Ishikawa (cell line): ENCODE results near the gene GGCX.

Experiments
- CEBPB ChIP-seq: IDR thresholded peaks from 2 replicates; pipeline ENCODE4 v1.6.1; 2012
- CREB1 ChIP-seq: IDR thresholded peaks from 2 replicates; pipeline ENCODE4 v1.6.1; 2012; ENCODE audit warnings: low read depth
- EGR1 ChIP-seq: IDR thresholded peaks from 2 replicates; pipeline ENCODE4 v1.6.1; 2012
- EP300 ChIP-seq: IDR thresholded peaks from 2 replicates; pipeline ENCODE4 v1.6.1; 2012; ENCODE audit warnings: borderline replicate concordance
- FOXM1 ChIP-seq: IDR thresholded peaks from 2 replicates; pipeline ENCODE4 v1.6.1; 2012; ENCODE audit warnings: low read depth, borderline replicate concordance
- NFIC ChIP-seq: IDR thresholded peaks from 2 replicates; pipeline ENCODE4 v1.6.1; 2012
- RAD21 ChIP-seq: IDR thresholded peaks from 2 replicates; pipeline ENCODE4 v1.6.1; 2012; ENCODE audit warnings: low read depth
- TAF1 ChIP-seq: IDR thresholded peaks from 2 replicates; pipeline ENCODE4 v1.6.1; 2012; ENCODE audit warnings: low read depth, mild to moderate bottlenecking
- TCF12 ChIP-seq: IDR thresholded peaks from 2 replicates; pipeline ENCODE4 v1.6.1; 2012; ENCODE audit warnings: low read depth
- TEAD4 ChIP-seq: IDR thresholded peaks from 2 replicates; pipeline ENCODE4 v1.6.1; 2012
- YY1 ChIP-seq: IDR thresholded peaks from 2 replicates; pipeline ENCODE4 v1.6.1; 2012; ENCODE audit warnings: low read depth
- ZBTB7A ChIP-seq: IDR thresholded peaks from 2 replicates; pipeline ENCODE4 v1.6.1; 2012; ENCODE audit warnings: low read depth
- TF ChIP-seq, protein P1 (sequence below): IDR thresholded peaks from 2 replicates; pipeline ENCODE4 v1.6.1; 2012; ENCODE audit warnings: low read depth, mild to moderate bottlenecking
- TF ChIP-seq, protein P2 (sequence below): IDR thresholded peaks from 2 replicates; pipeline ENCODE4 v1.6.1; 2012
- TF ChIP-seq, protein P3 (sequence below): IDR thresholded peaks from 2 replicates; pipeline ENCODE4 v1.6.1; 2012

The GGCX gene

DNA sequence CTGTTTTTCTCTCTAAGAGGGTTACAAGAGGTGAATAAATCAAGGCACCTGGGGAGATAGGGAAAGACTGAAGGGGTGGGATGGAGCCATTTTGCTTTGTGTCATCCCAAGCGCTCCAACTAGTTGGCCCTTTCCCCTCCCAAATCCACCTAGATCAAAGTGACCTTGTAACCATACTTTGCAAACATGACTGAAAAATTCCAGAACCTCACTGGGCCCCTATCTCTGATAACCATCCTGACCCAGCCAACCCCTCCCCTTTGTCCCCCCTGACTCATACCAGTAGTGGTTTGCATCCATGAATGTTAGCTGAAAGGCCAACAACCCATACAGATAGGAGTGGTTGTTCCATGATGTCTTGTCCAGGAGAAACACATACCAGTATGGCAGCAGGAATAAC is 3.1 kb downstream of the GGCX start:
- TF ChIP-seq TCF12 = no peak
- TF ChIP-seq CEBPB = no peak
- TF ChIP-seq, protein P1, sequence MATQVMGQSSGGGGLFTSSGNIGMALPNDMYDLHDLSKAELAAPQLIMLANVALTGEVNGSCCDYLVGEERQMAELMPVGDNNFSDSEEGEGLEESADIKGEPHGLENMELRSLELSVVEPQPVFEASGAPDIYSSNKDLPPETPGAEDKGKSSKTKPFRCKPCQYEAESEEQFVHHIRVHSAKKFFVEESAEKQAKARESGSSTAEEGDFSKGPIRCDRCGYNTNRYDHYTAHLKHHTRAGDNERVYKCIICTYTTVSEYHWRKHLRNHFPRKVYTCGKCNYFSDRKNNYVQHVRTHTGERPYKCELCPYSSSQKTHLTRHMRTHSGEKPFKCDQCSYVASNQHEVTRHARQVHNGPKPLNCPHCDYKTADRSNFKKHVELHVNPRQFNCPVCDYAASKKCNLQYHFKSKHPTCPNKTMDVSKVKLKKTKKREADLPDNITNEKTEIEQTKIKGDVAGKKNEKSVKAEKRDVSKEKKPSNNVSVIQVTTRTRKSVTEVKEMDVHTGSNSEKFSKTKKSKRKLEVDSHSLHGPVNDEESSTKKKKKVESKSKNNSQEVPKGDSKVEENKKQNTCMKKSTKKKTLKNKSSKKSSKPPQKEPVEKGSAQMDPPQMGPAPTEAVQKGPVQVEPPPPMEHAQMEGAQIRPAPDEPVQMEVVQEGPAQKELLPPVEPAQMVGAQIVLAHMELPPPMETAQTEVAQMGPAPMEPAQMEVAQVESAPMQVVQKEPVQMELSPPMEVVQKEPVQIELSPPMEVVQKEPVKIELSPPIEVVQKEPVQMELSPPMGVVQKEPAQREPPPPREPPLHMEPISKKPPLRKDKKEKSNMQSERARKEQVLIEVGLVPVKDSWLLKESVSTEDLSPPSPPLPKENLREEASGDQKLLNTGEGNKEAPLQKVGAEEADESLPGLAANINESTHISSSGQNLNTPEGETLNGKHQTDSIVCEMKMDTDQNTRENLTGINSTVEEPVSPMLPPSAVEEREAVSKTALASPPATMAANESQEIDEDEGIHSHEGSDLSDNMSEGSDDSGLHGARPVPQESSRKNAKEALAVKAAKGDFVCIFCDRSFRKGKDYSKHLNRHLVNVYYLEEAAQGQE = no peak
- TF ChIP-seq YY1 = no peak
- TF ChIP-seq, protein P2, sequence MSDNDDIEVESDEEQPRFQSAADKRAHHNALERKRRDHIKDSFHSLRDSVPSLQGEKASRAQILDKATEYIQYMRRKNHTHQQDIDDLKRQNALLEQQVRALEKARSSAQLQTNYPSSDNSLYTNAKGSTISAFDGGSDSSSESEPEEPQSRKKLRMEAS = no peak
- TF ChIP-seq EP300 = no peak
- TF ChIP-seq EGR1 = no peak
- no peak for TF ChIP-seq NFIC
- TF ChIP-seq TAF1 = no peak
- TF ChIP-seq, protein P3, sequence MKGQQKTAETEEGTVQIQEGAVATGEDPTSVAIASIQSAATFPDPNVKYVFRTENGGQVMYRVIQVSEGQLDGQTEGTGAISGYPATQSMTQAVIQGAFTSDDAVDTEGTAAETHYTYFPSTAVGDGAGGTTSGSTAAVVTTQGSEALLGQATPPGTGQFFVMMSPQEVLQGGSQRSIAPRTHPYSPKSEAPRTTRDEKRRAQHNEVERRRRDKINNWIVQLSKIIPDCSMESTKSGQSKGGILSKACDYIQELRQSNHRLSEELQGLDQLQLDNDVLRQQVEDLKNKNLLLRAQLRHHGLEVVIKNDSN = no peak
- no peak for TF ChIP-seq RAD21

DNA sequence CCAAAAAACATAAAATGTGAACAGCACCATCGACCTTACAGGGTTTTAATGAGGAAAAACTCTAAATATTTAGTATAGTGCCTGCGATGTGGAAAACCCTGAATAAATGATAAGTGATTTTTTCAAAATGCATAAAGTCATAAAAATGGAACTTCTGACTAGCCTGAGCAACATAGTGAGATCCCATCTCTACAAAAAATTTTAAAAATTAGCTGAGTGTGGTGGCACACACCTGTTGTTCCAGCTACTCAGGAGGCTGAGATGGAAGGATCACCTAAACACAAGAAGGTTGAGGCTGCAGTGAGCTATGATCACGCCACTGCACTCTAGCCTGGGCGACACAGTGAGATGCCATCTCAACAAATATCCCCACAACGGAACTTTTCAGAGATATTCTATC is 4.2 kb downstream of the GGCX start:
- no peak for TF ChIP-seq NFIC
- TF ChIP-seq TEAD4 = no peak
- no peak for TF ChIP-seq EP300

DNA sequence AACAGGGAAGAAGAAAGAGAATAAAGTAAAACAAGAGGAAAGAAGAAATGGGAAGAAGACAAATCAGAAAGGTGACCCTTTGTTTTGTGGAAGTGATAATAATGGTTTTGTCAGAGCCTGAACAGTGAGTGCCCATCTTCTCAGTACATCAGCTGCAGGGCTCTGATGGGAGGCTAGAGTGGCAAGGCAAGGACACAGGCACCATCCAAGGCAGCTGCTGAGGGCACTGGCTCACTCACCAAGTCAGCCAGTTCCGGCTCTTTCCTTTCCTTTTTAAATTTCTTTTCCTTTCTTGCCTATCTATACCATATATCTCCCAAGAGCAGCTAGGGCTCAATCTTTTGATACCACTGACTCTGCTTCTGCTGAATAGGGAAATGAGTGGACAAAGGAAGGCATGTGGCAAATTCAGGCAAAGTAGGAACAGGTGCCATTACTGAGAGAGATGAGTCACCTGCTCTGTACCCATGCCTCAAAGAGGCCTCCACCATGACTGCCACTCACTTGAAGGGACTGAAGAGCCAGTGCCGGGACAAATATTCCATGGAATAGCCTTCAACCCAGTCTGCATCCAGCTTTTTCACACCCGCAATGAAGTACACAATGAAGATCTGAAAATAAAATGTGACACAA is 6.2 kb downstream of the GGCX start:
- no peak for TF ChIP-seq EP300
- TF ChIP-seq TAF1 = no peak
- TF ChIP-seq CREB1 = no peak
- TF ChIP-seq, protein P2 = no peak
- no peak for TF ChIP-seq ZBTB7A

DNA sequence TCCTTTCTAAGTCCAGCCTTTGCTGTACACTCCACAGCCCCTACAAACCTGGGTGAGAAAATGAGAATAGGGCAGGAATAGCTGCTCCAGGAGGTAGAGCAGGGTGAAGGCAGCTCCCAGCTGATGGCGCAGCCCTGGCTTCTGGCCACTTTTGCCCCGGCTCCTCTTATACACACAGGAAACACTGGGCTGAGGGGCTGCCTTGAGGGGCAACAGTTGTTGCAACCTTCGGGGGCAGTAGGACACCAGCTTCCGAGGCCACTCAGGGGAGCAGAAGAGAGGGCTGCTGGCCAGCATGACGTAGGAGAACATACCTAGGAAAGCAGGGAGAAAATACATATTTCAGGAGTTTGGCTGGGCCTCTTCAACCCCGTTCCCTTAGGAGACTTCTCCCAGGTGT is 8.1 kb downstream of the GGCX start:
- TF ChIP-seq TCF12 (no peak), FOXM1 (no peak), CREB1 (no peak), TEAD4 (no peak), CEBPB (no peak), EGR1 (no peak), RAD21 (no peak), TAF1 (no peak), EP300 (no peak), NFIC (no peak), ZBTB7A (no peak)
- TF ChIP-seq, protein P2 = no peak
- TF ChIP-seq, protein P3 = no peak
- TF ChIP-seq, protein P1 = no peak

DNA sequence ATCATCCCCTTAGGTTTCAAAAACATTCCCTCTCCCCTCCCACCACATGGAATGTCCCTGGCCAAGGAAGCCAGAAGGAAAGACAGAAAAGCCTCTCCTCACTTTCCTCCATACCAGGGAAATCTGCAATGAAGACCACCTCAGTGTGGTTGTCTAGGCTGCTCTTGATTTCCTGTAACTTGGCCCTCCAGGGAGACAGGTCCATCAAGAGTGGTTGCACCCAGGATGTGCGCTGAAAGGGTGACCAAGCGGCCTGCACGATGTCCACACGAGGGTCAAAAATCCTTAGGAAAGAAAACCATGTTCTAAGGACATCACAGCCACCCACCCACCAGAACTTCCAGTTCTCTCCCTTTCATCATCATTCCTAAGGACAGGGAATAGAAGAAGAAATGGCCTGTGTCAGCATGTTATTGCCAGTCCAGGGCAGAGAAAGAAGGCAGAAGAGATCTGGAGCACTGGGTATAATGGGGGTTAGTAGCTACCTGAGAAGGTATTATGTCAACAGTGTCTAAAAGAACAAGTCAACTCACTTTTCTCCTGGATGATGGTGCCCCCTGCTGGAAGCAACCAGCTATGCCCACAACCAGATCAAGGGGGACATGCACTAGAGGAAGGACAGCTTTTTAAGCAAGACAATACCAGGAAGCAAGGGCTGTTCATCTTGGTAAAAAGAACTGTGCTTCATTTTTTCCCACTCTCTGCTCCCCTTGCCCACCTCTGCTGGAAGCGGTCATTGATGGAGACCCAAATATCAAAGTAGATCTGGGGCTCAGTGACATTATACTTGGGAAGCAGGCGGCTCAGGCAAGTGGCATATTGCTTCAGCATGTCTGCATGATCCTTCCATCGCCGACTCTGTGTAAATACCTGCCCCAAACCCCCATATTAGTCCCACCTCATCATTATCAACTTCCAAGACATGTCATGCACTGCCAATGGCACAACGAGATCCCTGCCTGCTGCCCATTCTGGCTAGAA is 9.3 kb downstream of the GGCX start:
- peak; percentile 89 for TF ChIP-seq RAD21
- TF ChIP-seq, protein P1 = no peak
